ENCODE results near the gene NHSL2. TPM values are rescaled to one million over a fixed set of nuclear protein-coding genes. Genes with fewer than 3 reads are reported as not detected.

NHSL2 gene
- total RNA-seq, 2 donors from 2014 or later = 1.6 to 2.9 TPM

DNA sequence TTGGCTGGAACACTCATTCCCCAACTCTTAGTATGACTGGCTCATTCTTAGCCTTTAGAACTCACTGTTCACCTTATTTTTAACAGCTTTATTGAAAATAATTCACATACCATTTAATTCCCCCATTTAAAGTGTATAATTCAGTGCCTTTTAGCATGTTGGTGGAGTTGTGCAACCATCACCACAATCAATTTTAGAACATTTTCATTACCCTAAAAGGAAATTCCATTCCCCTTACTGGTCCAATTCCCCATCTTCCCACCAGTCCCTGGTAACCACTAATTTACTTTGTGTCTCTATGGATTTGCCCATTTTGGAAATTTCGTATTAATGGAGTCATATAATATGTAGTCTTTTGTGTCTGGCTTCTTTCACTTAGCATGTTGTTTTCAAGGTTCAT is 19.7 kb downstream of the NHSL2 start:
- Histone ChIP-seq H3K4me1 (no peaks in the 10 kb centered on the region), H3K27me3 (no peaks in the 10 kb centered on the region), H3K36me3 (replicated peaks in 1 of 2; ENCODE audit: insufficient read depth in 1 of 2, low read depth in 2 of 2) (no peaks in the 10 kb centered on the region), H3K4me3 (no peak overlapping the region), H3K27ac (no peak overlapping the region), H3K9me3 (no peaks in the 10 kb centered on the region)
- no peak for ATAC-seq
- no peak for DNase-seq
- 40 to 70% methylated on average over 1 of the region's 1 CpG for WGBS, 2 donors
- no peak for TF ChIP-seq POLR2A (IDR thresholded peaks at IDR 0.05)
- TF ChIP-seq, protein P1, sequence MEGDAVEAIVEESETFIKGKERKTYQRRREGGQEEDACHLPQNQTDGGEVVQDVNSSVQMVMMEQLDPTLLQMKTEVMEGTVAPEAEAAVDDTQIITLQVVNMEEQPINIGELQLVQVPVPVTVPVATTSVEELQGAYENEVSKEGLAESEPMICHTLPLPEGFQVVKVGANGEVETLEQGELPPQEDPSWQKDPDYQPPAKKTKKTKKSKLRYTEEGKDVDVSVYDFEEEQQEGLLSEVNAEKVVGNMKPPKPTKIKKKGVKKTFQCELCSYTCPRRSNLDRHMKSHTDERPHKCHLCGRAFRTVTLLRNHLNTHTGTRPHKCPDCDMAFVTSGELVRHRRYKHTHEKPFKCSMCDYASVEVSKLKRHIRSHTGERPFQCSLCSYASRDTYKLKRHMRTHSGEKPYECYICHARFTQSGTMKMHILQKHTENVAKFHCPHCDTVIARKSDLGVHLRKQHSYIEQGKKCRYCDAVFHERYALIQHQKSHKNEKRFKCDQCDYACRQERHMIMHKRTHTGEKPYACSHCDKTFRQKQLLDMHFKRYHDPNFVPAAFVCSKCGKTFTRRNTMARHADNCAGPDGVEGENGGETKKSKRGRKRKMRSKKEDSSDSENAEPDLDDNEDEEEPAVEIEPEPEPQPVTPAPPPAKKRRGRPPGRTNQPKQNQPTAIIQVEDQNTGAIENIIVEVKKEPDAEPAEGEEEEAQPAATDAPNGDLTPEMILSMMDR (IDR thresholded peaks at IDR 0.05) = no peak
- intact Hi-C loops (cut with DNase I) = no loop called here

DNA sequence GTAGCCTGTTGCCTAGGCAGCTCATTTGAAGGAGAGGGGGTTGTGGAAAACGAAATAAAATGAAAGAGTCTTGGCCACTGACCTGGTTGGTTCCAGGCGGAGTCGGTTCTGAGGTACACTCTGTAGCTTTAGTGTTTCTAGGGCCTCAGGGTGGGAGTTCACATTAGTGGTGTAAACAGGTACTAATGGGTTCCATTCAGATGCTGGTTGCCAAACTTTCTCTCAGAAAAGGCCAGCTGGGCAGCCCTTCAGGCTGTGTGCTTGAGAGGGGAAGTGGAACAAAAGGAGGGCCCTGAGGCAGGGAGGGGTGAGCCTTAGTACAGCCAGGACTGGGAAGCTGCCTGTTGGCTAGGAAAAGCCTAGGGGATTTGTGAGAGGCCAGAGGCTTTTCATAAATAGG is 24.8 kb downstream of the NHSL2 start:
- WGBS, 2 donors = 57 to 62% methylated on average over 3 of the region's 3 CpGs
- DNase-seq (no peak), ATAC-seq (no peak)
- H3K4me1 ChIP-seq = no peaks in the 10 kb centered on the region
- no peaks in the 10 kb centered on the region for H3K27me3 ChIP-seq
- no peak overlapping the region for H3K4me3 ChIP-seq
- TF ChIP-seq POLR2A (IDR thresholded peaks at IDR 0.05) = no peak
- TF ChIP-seq, protein P1 (IDR thresholded peaks at IDR 0.05) = no peak
- H3K9me3 ChIP-seq = no peaks in the 10 kb centered on the region
- H3K27ac ChIP-seq = no peak overlapping the region
- intact Hi-C loops (cut with DNase I) = no loop called here
- no peaks in the 10 kb centered on the region for H3K36me3 ChIP-seq (replicated peaks in 1 of 2; ENCODE audit: insufficient read depth in 1 of 2, low read depth in 2 of 2)

DNA sequence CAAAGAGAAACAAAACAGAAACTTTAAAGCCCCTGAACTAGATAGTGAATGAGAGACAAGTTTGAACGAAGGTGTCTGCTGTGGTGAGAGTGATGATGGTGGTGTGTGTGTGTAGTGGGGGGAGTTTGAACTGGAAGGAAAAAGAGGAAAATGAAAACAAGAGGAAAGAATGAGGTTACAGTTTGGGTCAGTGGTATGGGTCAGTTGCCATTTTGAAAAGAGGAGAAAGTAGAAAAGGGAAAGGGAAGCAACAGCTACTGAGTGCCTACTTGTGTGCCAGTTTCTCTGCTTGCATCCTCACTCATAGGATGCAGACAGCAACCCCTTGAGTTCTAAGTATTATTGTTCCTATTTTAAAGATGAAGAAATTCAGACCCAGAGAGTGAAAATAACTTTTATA is 26.0 kb downstream of the NHSL2 start:
- WGBS, 2 donors = 45 to 59% methylated on average over 1 of the region's 1 CpG
- DNase-seq (no peak), ATAC-seq (no peak)
- Histone ChIP-seq H3K4me3 (no peak overlapping the region), H3K9me3 (no peaks in the 10 kb centered on the region), H3K27ac (no peak overlapping the region), H3K27me3 (no peaks in the 10 kb centered on the region), H3K4me1 (no peaks in the 10 kb centered on the region), H3K36me3 (replicated peaks in 1 of 2; ENCODE audit: insufficient read depth in 1 of 2, low read depth in 2 of 2) (no peaks in the 10 kb centered on the region)
- TF ChIP-seq, protein P1 (IDR thresholded peaks at IDR 0.05) = no peak
- no peak for TF ChIP-seq POLR2A (IDR thresholded peaks at IDR 0.05)
- intact Hi-C loops (cut with DNase I) = no loop called here

DNA sequence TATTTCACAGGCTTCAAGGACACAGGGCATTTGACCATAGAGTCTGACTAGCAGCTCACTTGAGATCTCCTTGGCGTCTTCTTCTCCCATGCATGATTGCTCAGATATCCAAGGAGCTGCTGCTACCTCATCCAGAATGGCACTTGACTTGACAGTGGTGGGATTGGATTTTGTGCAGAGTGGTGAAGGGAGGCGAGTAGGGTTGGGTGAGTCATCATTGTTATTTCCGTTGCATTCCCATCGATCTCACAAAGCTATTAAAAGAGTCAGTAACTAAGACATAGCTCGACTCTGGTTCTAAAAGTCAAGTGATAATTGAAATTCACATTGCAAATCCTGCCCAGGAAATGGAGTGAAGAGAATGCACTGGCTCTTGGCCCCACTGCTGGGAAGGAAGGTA is 27.7 kb downstream of the NHSL2 start:
- ATAC-seq (no peak), DNase-seq (no peak)
- Histone ChIP-seq H3K4me1 (no peaks in the 10 kb centered on the region), H3K9me3 (no peaks in the 10 kb centered on the region), H3K36me3 (replicated peaks in 1 of 2; ENCODE audit: insufficient read depth in 1 of 2, low read depth in 2 of 2) (no peaks in the 10 kb centered on the region), H3K27ac (no peak overlapping the region), H3K27me3 (no peaks in the 10 kb centered on the region), H3K4me3 (no peak overlapping the region)
- 76 to 79% methylated on average over 5 of the region's 5 CpGs for WGBS, 2 donors
- no peak for TF ChIP-seq POLR2A (IDR thresholded peaks at IDR 0.05)
- TF ChIP-seq, protein P1 (IDR thresholded peaks at IDR 0.05) = no peak
- intact Hi-C loops (cut with DNase I) = no loop called here

DNA sequence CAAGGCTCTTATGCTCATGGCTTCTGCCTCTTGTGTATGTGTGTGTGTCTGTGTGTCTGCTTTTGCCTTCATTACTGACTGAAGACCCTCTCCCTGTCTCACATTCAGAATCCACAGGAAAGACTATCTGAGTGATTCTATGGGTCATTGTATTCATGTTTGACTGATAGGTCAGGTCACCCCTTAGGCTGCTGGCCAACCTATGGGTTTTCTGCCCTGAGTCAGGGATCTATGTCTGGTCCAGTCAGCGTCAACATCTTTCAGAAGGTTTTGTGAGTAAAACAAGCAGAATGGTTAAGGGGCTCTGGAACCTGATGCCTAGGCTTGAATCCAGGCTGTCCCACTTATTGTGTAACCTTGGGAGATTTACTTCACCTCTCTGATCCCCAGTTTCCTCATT is 30.5 kb downstream of the NHSL2 start:
- WGBS, 2 donors = 75 to 80% methylated on average over 1 of the region's 1 CpG
- DNase-seq (no peak), ATAC-seq (no peak)
- Histone ChIP-seq H3K9me3 (no peaks in the 10 kb centered on the region), H3K4me1 (no peaks in the 10 kb centered on the region), H3K36me3 (replicated peaks in 1 of 2; ENCODE audit: insufficient read depth in 1 of 2, low read depth in 2 of 2) (no peaks in the 10 kb centered on the region), H3K27me3 (no peaks in the 10 kb centered on the region), H3K4me3 (no peak overlapping the region), H3K27ac (no peak overlapping the region)
- TF ChIP-seq POLR2A (IDR thresholded peaks at IDR 0.05) = no peak
- TF ChIP-seq, protein P1 (IDR thresholded peaks at IDR 0.05) = no peak
- intact Hi-C loops (cut with DNase I) = no loop called here

All from body of pancreas (tissue), 4 donors.